Measurements from ENCODE around the gene YJU2. TPM values are rescaled to one million over a fixed set of nuclear protein-coding genes. Genes with fewer than 3 reads are reported as not detected.
A peak's percentile ranks its signal among the peaks of the same experiment; 100 is the strongest.

YJU2 gene
- total and polyA plus RNA-seq, 2 of the 13 experiments (the other 11 are each of a cell fraction or from before 2014, with no cell fraction given), result 9.3 to 17.9 TPM

GRCh38 chr19:4233282-4233853, 13.5 kb upstream of the YJU2 start:
- no peaks in the 10 kb centered on the region for H4K20me1 ChIP-seq (ENCODE audit: insufficient read depth, low read length)
- FAIRE-seq (no peak), DNase-seq (ENCODE audit: low spot score) (peak; percentile 45), ATAC-seq (peak; percentile 68)
- H3K4me1 ChIP-seq (ENCODE audit: insufficient read depth, low read length), result peaks cover 47% of the 10 kb centered on the region
- H3K9me3 ChIP-seq (ENCODE audit: low read length), result no peaks in the 10 kb centered on the region
- H3K27ac ChIP-seq (ENCODE audit: extremely low read length, insufficient read depth, low read length), result peak overlapping the region; percentile 64
- in situ Hi-C loops (cut with HindIII; ENCODE audit: extremely low pct_ligation_motif_present, low pct_unique_long_range_greater_than_20kb) (no loop called here), intact Hi-C loops (cut with micrococcal nuclease; ENCODE audit: unreplicated experiment) (no loop called here)
- peaks cover 0 to under 1% of the 10 kb centered on the region in 2 experiments; a peak in 1 of 5 replicates for H3K27me3 ChIP-seq (ENCODE audit: control insufficient read depth in 1 of 2, insufficient read depth in 2 of 2, low read length in 2 of 2)
- BruUV-seq (replicated peaks), result no TSS peak
- POLR2A ChIA-PET, result interaction anchor here (0.6 to 2.0 kb wide), 3 partner anchors 10 to 146 kb away, joined by 3 to 14 read pairs (median 4); partner anchors contain the start of gene YJU2
- peak overlapping the region; percentile 12; the same call in 1 of the 2 replicates for H3K9ac ChIP-seq (ENCODE audit: insufficient read depth, low read depth, low read length)
- H3K4me3 ChIP-seq (replicated peaks in 1 of 3; ENCODE audit: insufficient read depth in 1 of 3, low read depth in 2 of 3, low read length in 3 of 3), result peak overlapping the region in 2 of 3 experiments; percentile 44 to 65; a peak in 4 of 6 replicates
- H3K4me2 ChIP-seq (ENCODE audit: low read depth, low read length), result peak overlapping the region; percentile 88
- H3K36me3 ChIP-seq (replicated peaks in 1 of 2; ENCODE audit: control insufficient read depth in 1 of 2, insufficient read depth in 2 of 2, low read length in 2 of 2), result no peaks in the 10 kb centered on the region
- CTCF ChIA-PET (ENCODE audit: low intra/inter-chr PET ratio, low total read pairs), result interaction anchor here (1.0 kb wide), 1 partner anchor 119 kb away, joined by 3 read pairs; no protein-coding TSS in a partner anchor
- H3K79me2 ChIP-seq (ENCODE audit: insufficient read depth, low read length), result no peaks in the 10 kb centered on the region
- H2AFZ ChIP-seq (ENCODE audit: low read length), result no peak overlapping the region
- WGBS (ENCODE audit: low lambda C conversion rate), result 24% methylated on average over 11 of the region's 11 CpGs
- TF ChIP-seq ZBTB38 (CRISPR knock-in tag; IDR thresholded peaks at IDR 0.05), result 0 out of 2 replicates have a peak, but pooled peaks have one; percentile 19
- TF ChIP-seq E2F5 (CRISPR knock-in tag; conservative IDR thresholded peaks at IDR 0.05), result no peak
- TF ChIP-seq, protein P1, sequence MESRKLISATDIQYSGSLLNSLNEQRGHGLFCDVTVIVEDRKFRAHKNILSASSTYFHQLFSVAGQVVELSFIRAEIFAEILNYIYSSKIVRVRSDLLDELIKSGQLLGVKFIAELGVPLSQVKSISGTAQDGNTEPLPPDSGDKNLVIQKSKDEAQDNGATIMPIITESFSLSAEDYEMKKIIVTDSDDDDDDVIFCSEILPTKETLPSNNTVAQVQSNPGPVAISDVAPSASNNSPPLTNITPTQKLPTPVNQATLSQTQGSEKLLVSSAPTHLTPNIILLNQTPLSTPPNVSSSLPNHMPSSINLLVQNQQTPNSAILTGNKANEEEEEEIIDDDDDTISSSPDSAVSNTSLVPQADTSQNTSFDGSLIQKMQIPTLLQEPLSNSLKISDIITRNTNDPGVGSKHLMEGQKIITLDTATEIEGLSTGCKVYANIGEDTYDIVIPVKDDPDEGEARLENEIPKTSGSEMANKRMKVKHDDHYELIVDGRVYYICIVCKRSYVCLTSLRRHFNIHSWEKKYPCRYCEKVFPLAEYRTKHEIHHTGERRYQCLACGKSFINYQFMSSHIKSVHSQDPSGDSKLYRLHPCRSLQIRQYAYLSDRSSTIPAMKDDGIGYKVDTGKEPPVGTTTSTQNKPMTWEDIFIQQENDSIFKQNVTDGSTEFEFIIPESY (CRISPR knock-in tag; IDR thresholded peaks at IDR 0.05), result no peak; the same call in 1 of the 2 replicates
- no peak for TF ChIP-seq SYNCRIP (IDR thresholded peaks at IDR 0.05; ENCODE audit: insufficient read depth, low read depth, low read length)
- peak; percentile 94 for TF ChIP-seq ZMYM2 (CRISPR knock-in tag; IDR thresholded peaks at IDR 0.05)
- TF ChIP-seq RERE (CRISPR knock-in tag; IDR thresholded peaks at IDR 0.05; ENCODE audit: low read depth), result no peak
- no peak for TF ChIP-seq ZNF615 (CRISPR knock-in tag; IDR thresholded peaks at IDR 0.05; ENCODE audit: borderline replicate concordance)
- TF ChIP-seq THAP11 (CRISPR knock-in tag; IDR thresholded peaks at IDR 0.05), result 0 out of 2 replicates have a peak, but pooled peaks have one; percentile 23
- peak; percentile 59 for TF ChIP-seq ZNF687 (CRISPR knock-in tag; IDR thresholded peaks at IDR 0.05)
- TF ChIP-seq ZNF558 (CRISPR knock-in tag; IDR thresholded peaks at IDR 0.05; ENCODE audit: borderline replicate concordance), result no peak
